NCI-H2196 (cell line): Measurements from ENCODE around the gene FBL.
"Not testable (repeated sequence)": the region's sequence is repeated elsewhere in the genome, so short reads cannot be mapped to it uniquely, and the experiment has no call there.

Experiments used
- DNase-seq: peaks from one replicate; lab custom pipeline; 2025; ENCODE audit not compliant: unreplicated experiment; lab: John Stamatoyannopoulos, UW

The FBL gene

DNA sequence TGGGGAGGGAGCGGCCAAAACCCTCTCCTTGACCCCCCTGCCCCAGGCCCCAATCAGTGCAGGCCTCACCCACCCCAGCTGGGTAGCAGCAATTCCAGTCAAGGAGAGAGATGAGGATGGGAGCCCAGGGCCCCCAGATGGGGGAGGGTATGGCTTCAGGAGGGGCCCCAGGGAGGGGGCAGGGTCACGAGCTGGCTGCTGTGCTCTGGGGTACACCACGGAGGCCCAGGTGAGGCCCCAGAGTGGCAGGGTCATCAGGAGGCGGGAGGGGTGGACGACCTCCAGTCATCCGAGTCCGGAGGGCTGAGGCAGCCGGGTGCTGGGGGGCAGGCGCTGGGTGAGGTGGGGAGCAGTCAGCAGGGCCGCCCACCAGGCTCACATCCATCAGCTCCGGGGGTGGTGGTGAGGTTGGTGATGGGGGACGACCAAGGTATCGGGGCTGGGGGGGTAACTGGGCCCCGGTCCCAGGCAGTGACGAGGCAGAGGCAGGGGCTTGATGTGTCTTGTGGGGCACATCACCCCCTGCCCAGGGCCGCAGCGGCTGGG lies 20.6 kb downstream of the FBL start:
- DNase-seq: no peak

DNA sequence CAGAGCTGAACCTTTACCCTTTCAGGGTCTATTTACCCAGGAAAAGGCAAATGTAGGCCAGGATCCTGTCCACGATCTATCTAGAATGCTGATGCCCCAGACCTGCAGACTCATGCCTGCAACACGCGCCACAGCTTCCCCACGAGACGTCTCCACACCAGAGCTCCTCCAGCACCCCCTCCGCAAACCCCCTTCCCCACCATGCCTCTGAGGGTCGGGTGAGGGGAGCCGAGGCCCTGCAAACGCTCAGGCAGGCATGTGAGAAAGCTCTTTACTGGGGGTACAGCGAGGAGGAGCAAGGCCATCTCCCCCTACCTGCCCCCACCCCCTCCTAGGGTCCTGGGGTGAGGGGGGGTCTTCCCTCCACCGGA lies 21.1 kb downstream of the FBL start:
- DNase-seq: no peak

DNA sequence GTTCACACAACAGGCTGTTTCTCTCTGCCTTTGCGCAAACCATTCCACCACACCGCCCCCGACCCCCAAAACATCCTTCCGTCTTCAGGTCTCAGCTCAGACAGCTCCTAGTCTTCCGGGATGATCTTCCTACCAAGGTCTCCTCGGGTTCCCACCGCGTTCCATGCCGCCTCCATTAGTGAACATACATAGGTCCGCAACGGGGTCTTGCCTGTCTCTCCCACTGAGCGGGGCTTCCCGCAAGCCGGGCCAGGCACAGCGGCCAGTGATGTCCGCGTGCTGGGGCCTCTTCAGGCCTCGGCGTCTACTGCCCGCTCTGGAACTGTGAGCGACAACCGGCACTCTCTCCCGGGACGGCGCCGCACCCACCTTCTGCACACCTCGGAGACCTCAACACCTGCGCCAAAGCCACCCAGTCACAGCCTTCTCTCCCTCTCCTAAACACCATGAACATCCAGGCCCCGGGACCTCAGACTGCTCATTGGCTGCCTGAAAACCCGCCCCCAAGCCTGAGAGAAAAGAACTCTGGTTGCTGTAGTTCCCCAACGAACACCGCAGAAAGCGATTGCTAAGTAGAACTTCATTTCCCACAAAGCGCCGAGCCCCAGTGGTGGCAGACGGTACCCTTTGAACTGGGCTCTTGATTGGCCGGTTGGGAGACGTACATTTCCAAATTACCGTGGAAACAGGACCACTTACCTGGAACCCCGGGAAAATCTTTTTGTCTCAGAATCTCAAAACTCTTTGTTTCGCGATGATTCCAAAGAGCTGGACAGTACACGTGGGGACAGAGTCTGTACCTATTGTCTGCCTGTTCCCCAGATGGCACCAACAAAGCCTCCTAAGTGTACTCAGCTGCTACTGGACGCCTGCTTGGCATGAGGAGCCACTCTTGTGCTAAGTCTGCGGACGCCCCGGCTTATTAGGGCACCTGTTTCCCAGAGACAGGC lies 21.8 kb downstream of the FBL start:
- peak; percentile 94 for DNase-seq

DNA sequence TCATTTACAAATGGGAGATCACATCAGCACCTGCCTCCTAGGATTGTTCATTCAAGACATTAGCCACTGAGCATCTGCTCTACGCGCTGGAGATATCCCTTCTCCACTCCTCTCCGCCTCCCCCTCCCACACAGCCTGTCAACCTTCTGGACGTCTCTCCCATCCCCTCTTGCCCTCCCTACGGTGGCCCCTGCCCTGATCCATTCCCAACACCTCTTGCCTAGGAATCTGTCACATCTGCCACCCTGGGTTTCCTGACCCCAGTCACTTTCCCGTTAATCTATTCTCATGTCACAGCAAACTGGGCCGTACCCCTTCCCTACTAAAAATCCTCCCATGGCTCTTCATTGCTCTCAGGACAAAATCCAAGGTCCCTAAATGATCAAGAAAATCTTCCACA lies 22.5 kb downstream of the FBL start:
- DNase-seq: no peak

DNA sequence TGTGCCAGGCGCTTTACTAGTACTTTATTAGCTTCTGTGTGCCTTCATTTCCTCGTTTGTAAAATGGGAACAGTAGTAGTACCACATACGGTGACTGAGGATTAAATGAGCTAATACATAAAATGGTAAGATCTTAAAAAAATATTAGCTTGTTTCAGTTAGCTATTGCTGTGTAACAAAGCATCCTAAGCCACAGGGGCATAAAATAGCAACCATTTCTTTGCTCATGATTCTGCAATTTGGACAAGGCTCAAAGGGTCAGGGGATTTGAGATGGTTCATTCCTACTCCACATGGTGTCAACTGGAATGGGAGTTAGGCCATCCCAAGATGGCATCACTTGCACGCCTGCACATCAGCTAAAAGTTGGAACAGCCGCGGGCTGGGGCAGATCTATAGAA lies 25.5 kb downstream of the FBL start:
- DNase-seq: no peak

DNA sequence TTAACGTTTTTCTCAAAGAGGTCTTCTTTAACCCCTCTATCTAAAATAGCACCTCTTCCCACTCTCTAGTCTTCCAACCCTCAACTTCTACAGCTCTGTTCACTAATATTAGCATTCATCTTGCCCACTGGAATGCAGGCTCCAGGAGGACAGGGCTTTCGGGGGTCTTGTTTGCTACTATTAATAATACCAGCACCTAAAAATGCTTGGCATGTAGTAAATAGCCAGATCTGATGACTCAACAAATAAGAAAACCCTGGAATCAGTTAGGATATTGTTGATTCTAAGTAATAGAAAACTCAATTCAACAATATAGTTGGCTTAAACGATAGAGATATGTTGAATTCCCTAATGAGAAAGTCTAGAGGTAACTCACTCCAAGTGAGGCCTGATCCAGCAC lies 26.4 kb downstream of the FBL start:
- no peak for DNase-seq

DNA sequence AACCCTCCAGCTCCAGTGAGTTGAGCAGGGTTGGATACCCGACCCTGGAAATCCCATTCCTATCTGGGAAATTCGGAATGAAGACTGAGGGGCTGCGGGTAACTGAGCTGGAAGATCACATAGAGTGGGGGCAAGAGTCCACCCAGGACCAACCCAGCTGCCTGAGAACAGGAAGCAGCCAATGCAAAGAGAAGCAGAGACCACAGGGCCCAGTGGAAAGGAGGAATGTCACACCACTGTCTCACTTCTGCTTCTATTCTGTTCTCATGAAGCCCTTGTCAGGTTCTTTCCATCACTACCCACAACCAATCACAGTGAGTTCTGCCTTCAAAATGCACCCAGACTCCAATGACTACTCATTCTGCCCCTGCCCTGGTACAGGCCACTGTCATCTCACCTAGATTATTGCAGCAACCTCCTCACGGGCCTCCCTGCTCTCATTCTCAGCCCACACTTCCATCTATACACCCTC lies 27.5 kb downstream of the FBL start:
- no peak for DNase-seq

DNA sequence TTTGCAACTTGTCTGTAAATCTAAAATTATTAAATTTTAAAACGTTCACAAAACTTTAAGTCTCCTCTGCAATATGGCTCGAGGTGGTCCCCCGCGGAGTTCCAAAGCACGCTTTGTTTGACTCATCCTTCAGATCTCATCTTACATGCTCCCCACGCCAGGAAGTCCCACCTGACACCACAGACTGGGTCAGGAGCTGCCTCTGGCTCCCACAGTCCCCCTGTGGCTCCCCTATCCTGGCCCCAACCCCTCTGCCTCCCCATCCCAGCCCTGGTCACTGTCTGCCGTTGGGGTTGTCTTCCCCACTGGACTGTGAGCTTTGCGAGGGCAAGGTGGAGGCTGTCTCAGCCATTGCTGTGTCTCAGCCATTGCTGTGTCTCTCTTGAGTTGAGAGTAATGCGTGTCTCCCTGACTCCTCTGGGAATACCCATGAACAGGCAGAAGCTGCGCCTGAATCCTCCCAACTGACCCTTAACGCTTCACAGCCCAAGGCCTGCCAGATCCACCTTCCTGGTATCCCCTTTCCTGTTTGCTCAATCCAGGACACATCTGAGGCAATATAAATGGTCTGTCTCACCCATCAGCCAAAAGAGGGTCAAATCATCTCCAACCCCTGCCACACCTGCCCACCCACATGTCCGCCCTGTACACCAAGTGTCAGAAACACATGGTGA lies 28.2 kb downstream of the FBL start:
- no peak for DNase-seq

DNA sequence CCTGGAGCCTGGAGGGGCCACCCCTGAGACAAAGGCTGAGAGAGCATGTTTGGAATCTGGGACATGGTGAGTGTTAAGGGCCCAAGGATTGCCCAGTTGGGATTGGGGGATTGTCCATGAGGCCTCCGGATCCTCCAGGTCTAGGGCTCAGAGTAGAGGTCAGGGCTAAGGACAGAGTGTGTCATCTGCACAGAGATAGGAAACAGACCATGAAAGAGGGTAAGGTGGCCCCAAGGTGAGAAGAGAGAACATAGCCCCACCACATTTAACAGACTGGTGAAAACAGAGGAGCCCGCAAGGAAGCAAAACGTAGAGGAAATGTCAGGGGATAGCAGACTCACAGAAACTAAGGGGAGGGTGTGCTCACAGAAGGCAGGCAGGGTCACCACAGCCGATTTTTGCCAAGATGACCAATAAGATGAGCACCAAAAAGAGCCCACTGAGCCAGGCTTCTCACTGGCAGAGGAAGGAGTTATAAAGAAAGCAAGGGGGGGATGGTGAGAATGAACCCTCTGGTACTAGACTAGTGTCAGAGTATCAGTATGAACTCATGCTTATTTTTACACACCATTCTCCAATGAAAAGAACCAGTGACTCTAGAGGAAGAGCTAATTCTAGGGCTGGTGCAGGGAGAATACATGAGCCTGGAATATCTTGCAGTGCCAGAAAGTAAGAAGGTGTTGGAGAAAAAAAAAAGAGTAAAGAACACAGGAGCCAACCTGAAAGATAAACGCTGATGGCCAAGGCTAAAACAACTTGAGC lies 29.7 kb downstream of the FBL start:
- no peak for DNase-seq

DNA sequence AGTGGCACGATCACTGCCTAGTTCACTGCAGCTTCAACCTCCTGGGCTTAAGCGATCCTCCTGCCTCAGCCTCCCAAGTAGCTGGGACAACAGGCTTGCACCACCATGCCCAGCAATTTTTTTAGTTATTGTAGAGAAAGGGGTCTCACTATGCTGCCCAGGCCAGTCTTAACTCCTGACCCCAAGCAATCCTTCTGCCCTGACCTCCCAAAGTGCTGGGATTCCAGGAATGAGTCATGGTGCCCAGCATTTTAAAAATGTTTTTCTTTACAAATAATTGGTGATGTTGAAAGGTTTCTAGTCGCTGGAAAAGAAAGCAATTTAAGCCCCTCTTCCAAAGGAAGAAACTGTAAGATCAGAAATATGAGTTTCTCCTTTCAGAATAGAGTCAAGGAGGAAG lies 31.6 kb downstream of the FBL start:
- no peak for DNase-seq

DNA sequence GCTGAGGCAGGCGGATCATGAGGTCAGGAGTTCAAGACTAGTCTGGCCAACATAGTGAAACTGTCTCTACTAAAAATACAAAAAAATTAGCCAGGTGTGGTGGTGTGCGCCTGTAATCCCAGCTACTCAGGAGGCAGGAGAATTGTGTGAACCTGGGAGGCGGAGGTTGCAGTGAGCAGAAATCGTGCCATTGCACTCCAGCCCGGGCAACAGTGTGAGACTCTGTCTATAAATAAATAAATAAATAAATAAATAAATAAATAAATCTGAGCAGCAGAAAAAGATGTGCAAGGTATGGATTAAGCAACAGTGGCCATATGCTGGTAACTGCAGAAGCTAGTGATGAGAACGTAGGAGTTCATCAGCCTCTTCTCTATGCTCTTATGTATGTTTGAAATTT lies 32.1 kb downstream of the FBL start:
- DNase-seq: not testable (repeated sequence)

DNA sequence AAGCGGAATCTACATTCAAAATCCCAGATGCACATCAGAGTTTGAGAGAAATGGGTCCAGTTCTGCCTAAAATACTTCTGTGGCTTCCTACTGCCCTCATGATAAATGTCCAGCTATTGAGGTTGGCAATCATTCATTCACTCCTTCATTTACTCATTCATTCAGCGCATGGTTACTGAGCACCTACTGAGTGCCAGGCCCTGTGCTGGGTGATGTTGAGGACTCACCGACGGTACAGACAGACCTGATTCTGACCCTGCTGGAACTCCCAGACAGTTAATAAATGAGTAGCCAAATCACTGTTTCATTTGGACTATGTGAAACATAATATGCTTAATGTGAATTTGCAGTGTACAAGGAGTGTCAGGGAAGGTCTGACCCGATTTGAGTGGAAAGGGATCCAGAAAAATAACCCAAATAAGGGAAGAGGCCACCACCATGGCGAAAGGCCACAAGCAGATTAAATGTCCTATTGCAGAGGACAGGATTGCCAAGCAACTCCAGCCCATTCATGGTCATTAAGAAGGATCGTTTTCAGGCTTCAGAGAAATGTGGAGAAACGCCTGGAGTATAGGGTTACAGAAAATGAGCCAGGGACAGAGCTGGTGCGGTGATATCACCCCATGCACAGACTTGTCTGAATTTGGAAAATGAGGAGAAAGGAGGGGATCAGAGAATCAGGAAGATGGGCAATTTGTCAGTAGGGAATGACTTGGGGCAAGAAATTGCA lies 32.8 kb downstream of the FBL start:
- DNase-seq: peak; percentile 54

DNA sequence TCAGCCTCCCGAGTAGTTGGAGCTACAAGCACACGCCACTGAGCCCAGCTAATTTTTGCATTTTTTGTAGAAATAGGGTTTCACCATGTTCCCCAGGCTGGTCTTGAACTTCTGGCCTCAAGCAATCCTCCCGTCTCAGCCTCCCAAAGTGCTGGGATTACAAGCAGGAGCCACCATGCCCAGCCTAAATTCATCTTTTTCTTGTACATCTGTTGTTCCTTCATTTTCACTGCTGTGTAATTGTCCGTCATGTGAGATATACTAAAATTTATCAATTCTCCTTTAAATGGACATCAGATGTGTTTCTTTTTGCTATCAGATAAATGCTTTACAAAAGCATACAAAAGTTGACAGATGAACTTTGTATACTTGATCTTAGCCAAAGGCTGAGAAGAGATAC lies 35.1 kb downstream of the FBL start:
- no peak for DNase-seq

DNA sequence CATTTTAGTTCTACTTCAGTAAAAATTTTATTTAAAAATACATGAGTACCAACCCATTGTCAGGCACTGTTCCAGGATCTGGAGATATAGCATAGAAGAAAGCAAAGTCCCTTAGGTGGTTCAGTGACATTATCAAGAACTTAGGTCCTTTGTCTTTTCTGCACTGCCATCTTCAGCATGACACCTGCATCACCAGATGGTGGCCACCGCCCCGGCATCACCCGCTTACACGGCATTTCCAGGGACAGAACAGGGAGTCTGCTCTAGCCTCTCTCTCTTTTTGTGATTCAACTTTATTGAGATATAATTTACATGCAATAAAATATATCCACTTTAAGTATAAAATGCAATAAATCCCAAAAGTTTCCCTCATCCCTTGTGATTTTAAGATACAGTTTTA lies 35.8 kb downstream of the FBL start:
- DNase-seq: no peak

DNA sequence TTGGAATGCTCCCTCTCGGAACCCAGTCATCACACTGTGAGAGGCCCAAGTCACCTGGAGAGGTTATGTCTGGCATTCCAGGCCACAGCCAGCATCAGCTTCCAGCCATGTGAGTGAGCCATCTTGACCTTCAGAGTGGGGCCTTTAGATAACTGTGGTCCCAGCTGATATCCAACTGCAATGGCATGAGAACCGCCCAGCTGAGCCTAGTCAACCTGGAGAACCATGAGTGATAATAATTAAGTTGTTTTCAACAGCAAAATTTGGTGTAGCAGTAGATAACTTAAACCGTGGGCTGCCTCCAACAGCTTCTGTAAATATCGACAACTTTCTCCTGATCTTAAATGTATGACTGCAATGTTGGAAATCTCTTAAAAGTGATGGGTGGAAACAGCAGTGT lies 36.8 kb downstream of the FBL start:
- no peak for DNase-seq

DNA sequence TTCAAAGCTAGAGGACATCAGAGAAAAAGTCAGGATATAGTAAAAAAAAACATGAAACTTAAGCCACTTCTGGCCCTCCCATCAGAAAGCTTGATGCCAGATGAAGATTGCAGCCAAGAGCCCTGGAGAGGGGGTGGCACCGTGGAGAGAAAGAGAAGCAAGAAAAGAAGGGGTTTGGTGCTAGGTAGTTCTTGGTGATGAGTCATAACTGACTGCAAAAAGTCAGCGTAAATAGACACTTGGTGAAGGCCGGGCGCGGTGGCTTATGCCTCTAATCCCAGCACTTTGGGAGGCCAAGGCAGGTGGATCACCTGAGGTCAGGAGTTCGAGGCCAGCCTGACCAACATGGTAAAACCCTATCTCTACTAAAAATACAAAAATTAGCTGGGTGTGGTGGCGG lies 37.5 kb downstream of the FBL start:
- not testable (repeated sequence) for DNase-seq

DNA sequence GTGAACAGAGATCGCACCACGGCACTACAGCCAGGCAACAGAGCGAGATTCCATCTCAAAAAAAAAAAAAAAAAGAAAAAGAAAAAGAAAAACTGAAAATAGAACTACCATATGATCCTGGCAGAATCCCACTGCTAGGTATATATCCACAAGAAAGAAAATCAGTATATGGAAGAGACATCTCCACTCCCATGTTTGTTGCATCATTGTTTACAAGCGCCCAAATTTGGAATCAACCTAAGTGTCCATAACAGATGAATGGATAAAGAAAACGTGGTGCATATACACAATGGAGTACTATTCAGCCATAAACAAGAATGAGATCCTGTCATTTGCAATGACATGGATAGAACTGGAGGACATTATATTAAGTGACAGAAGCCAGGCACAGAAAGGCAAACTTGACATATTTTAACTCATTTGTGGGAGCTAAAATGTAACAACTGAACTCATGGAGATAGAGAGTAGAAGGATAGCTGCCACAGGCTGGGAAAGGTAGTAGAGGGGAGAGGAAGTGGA lies 38.3 kb downstream of the FBL start:
- no peak for DNase-seq

DNA sequence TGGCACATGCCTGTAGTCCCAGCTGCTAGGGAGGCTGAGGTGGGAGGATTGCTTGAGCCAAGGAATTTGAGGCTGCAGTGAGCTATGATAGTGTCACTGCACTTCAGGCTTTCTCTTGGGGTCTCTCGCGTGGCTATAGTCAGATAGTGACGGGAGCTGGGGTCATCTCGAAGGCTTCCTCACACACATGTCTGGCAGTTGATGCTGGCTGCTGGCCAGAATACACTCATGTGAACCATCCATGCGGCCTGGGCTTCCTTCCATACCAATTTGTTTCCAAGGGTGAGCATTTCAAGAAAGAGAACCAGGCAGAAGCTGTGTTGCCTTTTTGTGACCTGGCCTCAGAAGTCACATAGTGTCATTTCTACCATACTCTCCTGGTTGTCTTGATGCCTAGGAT lies 41.1 kb downstream of the FBL start:
- no peak for DNase-seq

DNA sequence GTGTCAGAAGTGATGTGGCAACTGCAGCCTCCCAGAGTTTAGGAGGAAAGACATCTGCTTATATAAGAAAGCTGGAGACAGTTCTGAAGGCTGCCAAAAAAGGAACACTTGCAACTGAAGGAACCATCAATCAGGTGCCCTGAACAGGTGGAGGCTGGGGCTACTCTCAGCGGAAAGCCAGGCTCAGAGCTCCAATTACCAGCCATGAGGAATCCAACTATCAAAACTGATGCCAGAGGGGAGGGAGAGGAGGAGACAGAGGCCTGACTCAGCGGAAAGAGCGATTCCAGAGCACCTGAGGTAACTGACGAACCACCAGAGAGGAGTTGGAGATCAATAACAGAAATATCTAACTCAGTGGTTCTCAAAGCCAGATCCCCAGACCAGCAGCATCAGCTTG lies 43.2 kb downstream of the FBL start:
- DNase-seq: peak; percentile 28

DNA sequence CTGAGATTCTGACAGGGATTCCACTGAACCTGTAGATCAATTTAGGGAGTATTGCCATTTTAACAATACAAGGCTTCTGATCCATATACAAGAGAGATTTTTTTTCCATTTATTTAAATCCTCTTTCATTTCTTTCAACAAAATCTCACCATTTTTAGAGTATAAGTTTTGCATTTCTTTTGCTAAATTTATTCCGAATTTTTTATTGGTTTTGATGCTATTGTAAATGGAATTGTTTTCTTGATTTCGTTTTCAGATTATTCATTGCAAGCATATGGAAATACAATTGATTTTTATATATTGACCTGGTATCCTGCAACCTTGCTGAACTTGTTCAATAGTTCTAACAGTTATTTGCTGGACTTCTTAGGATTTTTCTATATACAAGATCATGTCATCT lies 49.1 kb downstream of the FBL start:
- no peak for DNase-seq
